Activated CD8-positive, alpha-beta memory T cell treated with anti-CD3 and anti-CD28 coated beads for 36 hours (primary cell): ENCODE data around the gene PLEKHA7. TPM values are rescaled to one million over a fixed set of nuclear protein-coding genes. Genes with fewer than 3 reads are reported as not detected.

ENCODE experiments used
- CTCF ChIA-PET: fragments of 350-600 bp; sonication (Branson Sonifier 250); formaldehyde crosslinking; loops from one replicate; lab custom pipeline; 2021; ENCODE audit warnings: antibody characterized with exemption; lab: Charles Lee
- POLR2A ChIA-PET: fragments of 350-600 bp; sonication (Branson Sonifier 250); formaldehyde crosslinking; loops from one replicate; lab custom pipeline; 2021; ENCODE audit warnings: antibody characterized with exemption; lab: Charles Lee
- total RNA-seq, 2 experiments: library from RNA; stranded (reverse); gene quantifications; one replicate each; pipeline ENCODE4 v1.2.3, GENCODE V29; 2021

PLEKHA7 gene
- total RNA-seq, 2 experiments from 2014 or later, result 9.5 TPM

- ChIA-PET POLR2A (no interaction called here), CTCF (no interaction called here)
Observed at GRCh38 chr11:16812274-16812673, 201.9 kb downstream of the PLEKHA7 start.

DNA sequence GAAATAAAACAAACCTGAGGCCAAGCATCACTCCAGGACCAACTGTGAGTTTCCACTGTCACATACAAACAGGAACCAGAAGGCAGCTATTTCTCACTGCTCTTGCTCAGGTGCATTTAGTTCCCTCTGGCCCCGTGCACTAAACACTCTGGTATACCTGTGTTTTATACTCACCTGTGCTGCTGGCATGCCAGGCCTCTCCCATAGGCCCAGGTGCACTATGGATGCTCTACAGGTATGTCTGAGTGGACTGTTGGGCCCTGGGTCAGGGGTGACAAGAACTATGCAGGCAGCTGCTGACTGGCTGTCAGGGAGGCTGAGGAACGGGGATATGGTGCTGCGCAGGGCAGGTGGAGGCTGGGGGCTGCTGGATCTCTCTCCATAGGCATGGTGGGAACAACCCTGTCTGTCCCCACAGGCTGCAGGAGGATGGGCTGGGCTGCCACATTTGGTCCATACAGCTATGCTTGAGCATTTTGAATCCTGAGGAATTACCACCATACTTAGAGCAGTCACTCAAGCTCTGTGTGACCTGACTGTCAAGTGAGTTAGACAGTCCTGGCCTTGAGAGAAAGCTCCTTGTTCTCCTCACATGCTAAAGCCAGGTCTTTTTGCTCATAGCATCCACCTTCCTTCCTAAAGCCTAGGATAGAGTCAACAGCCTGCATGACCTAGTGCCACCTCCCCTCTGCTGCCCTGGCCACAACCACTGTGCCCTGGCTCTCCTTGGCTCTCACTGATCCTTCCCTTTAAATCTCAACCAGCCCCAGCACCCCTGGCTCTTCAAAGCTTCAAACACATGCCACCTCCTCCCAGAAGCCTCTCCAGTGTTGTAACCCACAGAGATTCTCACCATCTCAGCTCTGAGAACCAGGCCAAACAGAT lies 202.8 kb downstream of the PLEKHA7 start:
- ChIA-PET CTCF (interaction anchor here (1.8 kb wide), 1 partner anchor 9 kb away, joined by 6 read pairs; no protein-coding TSS in a partner anchor), POLR2A (no interaction called here)

DNA sequence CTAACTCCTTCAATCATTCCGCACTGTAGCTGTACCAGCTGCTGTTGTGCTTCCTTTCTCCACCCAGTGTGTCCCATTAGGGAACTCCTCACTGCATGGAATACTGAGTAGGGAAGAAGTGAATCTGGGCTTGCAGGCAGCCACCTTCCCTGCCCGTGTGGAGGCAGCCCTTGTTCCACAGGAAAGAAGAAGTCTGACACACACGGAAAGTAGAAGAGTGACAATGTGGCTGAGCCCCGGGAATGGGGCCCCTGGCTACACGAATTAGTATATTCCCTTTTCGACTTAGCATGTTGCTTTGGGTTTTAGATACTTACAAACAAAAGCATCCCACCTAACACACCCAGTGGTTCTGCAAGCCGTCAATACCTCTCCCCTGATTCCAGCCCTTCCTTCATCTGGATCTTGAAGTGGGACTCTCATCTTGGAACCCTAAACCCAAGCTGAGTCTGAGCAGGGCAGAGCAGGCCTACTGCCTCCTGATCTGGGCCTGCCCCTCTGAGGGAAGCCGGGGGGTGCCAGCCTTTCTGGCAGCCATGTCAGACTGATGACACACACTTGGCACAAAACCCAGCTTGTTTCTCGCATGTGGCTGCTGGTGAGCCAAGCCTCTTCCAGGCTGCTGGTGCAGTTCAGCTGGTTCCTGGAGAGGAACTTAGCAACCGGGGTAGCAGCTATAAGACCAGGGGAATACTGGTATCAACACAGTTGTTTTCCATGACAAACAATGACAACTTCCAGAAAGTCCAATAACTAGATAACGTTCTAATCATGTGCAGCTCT lies 204.1 kb downstream of the PLEKHA7 start:
- ChIA-PET CTCF (interaction anchor here (0.5 to 1.8 kb wide), 5 partner anchors 10 to 169 kb away, joined by 3 to 6 read pairs (median 4); no protein-coding TSS in a partner anchor), POLR2A (no interaction called here)

DNA sequence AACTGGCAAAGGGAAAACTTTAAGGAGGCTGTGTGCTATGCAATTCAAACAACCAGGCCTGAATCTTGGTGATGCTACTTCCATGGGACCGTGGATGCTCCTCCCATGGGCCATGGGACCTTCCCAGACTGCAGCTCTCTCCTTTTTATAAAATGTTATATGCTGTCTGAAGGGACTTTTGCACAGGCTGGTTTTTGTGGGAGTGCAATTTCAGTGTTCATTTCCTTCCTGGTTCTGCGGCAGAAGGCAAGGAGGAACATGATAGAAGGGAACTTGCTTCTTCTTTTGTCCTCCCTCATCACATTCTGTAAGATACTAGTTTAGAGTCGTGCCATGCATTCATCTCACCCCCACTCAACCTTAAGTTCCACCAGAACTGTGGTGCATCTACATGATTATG lies 206.9 kb downstream of the PLEKHA7 start:
- POLR2A ChIA-PET, result no interaction called here
- CTCF ChIA-PET, result no interaction called here

- ChIA-PET POLR2A (no interaction called here), CTCF (interaction anchor here (1.7 kb wide), 1 partner anchor 17 kb away, joined by 4 read pairs; no protein-coding TSS in a partner anchor)
Observed at GRCh38 chr11:16806791-16807190, 207.4 kb downstream of the PLEKHA7 start.

DNA sequence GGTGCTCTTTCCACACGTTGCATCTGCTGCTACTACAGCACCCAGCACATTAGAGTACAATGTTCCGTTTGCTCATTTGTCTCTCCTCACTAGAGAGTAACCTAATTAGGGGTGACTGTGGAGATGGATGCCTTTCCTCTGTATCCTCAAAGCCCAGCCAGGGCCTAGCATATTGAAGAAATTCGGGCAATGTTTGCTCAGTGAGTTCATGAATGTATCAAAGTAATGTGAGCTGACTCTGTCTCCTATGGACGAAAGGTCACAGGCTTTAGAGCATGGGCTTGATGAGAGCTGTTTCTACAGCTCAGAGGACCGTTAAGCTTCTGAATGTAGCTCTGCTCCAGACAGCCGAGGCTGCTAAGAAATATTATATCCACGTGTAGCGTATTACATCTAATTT lies 208.3 kb downstream of the PLEKHA7 start:
- POLR2A ChIA-PET, result no interaction called here
- CTCF ChIA-PET, result interaction anchor here (1.7 kb wide), 1 partner anchor 16 kb away, joined by 4 read pairs; no protein-coding TSS in a partner anchor

GRCh38 chr11:16804104-16804947 lies 209.9 kb downstream of the PLEKHA7 start:
- CTCF ChIA-PET, result no interaction called here
- POLR2A ChIA-PET, result no interaction called here

DNA sequence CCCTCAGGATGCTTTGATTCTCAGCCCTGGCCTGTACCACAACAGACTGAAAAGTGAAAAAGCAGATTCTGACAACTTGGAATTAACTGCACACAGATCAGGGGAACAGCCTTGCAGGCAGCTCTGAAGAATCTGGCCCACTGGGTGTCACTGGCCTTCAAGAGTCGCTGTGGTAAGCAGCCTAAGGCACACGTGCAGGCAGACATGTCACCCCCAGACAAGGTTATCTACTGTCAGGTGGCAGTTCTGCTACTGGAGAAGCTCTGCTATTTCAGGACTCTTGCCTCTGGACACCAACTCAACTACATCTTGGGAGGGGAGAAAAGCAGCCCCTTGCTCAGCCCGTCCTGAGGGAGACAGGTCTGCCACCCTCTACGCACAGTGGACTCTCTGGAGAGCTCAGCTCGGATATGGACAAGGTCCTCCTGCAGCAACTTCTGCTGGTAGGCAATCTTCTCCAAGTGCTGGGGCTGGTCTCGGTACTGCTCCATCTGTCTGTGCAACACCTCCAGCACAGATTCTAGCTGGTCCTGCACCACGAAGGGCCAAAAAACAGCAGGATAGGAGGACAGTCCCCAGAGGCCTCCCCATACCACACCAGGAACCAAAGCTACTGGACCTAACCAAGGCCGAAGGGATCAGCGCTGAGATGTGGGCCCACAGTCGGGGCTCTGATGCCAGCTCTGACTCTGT lies 212.8 kb downstream of the PLEKHA7 start:
- POLR2A ChIA-PET, result interaction anchor here (0.8 kb wide), 1 partner anchor 16 kb away, joined by 3 read pairs; no protein-coding TSS in a partner anchor

GRCh38 chr11:16800382-16800781 lies 213.8 kb downstream of the PLEKHA7 start:
- ChIA-PET POLR2A (interaction anchor here (0.8 kb wide), 1 partner anchor 14 kb away, joined by 3 read pairs; no protein-coding TSS in a partner anchor), CTCF (interaction anchor here (1.5 to 2.1 kb wide), 2 partner anchors 12 to 15 kb away, joined by 3 to 8 read pairs; no protein-coding TSS in a partner anchor)

More for the DNA sequence above, 212.8 kb downstream of the PLEKHA7 start:
- CTCF ChIA-PET, result interaction anchor here (1.5 to 2.1 kb wide), 2 partner anchors 13 to 16 kb away, joined by 3 to 8 read pairs; no protein-coding TSS in a partner anchor

GRCh38 chr11:16799890-16800289 lies 214.3 kb downstream of the PLEKHA7 start:
- CTCF ChIA-PET, result interaction anchor here (1.5 kb wide), 1 partner anchor 14 kb away, joined by 3 read pairs; no protein-coding TSS in a partner anchor
- POLR2A ChIA-PET, result no interaction called here

- POLR2A ChIA-PET, result no interaction called here
Observed at GRCh38 chr11:16799221-16799620, 215.0 kb downstream of the PLEKHA7 start.

GRCh38 chr11:16797776-16798175 lies 216.4 kb downstream of the PLEKHA7 start:
- POLR2A ChIA-PET, result no interaction called here
- CTCF ChIA-PET, result no interaction called here

More at GRCh38 chr11:16799221-16799620, 215.0 kb downstream of the PLEKHA7 start:
- CTCF ChIA-PET, result no interaction called here

- CTCF ChIA-PET, result no interaction called here
- POLR2A ChIA-PET, result no interaction called here
Observed at GRCh38 chr11:16796311-16796710, 217.9 kb downstream of the PLEKHA7 start.

- CTCF ChIA-PET, result no interaction called here
- POLR2A ChIA-PET, result no interaction called here
Observed at GRCh38 chr11:16795146-16795545, 219.1 kb downstream of the PLEKHA7 start.

- ChIA-PET CTCF (no interaction called here), POLR2A (no interaction called here)
Observed at GRCh38 chr11:16794047-16794818, 220.0 kb downstream of the PLEKHA7 start.

DNA sequence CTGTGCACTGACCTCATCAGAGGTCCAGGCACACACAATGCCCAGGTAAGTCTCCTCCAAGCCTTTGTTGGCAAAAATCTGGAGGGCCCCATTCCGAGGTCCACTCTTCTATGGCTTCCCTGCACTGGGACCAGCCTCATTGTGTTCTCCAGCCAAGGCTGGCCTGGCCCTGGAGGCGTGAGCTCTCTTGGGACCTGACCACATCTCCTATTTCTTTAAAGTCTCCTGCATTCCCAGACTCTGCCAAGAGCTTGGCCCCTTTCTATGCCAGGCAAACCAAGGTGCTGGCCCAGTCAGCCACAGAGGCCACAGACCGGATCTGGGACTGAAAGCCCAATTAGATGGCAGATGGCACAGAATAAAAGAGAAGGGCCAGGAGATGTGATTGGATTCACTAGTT lies 220.7 kb downstream of the PLEKHA7 start:
- ChIA-PET CTCF (interaction anchor here (1.6 kb wide), 1 partner anchor 270 kb away, joined by 5 read pairs; no protein-coding TSS in a partner anchor), POLR2A (no interaction called here)

- CTCF ChIA-PET, result interaction anchor here (1.6 kb wide), 1 partner anchor 270 kb away, joined by 5 read pairs; no protein-coding TSS in a partner anchor
- POLR2A ChIA-PET, result no interaction called here
Observed at GRCh38 chr11:16793009-16793408, 221.2 kb downstream of the PLEKHA7 start.
